IMR-90 (cell line): ENCODE measurements around the gene HSPA12A.

Experiments
- CHD1 ChIP-seq: IDR thresholded peaks from 2 replicates; pipeline ENCODE4 v1.6.1; 2012; ENCODE audit warnings: low read depth, low read length, improper control_type of control experiment
- CTCF ChIP-seq: conservative IDR thresholded peaks from 2 replicates; pipeline ENCODE4 v1.5.1; 2012; ENCODE audit warnings: mild to moderate bottlenecking, low read depth, low read length, improper control_type of control experiment
- MAFK ChIP-seq: IDR thresholded peaks from 2 replicates; pipeline ENCODE4 v1.6.1; 2012; ENCODE audit warnings: low read depth, low read length, improper control_type of control experiment
- MAZ ChIP-seq: IDR thresholded peaks from 2 replicates; pipeline ENCODE4 v1.6.1; 2012; ENCODE audit warnings: low read depth, mild to moderate bottlenecking, low read length, improper control_type of control experiment, moderate library complexity, borderline replicate concordance
- POLR2A ChIP-seq: IDR thresholded peaks from 2 replicates; pipeline ENCODE4 v1.6.1; 2012; ENCODE audit warnings: mild to moderate bottlenecking, low read depth, low read length
- SMC3 ChIP-seq: fragments of 150-350 bp; IDR thresholded peaks from 2 replicates; pipeline ENCODE4 v1.6.1; 2016; ENCODE audit warnings: low read depth, mild to moderate bottlenecking, antibody characterized with exemption, low read length, moderate library complexity

- TF ChIP-seq CTCF (no peak), SMC3 (no peak), POLR2A (no peak), MAZ (no peak), MAFK (no peak), CHD1 (no peak)
Measured at GRCh38 chr10:116772909-116773705, 30.7 kb upstream of the HSPA12A start.
